Ishikawa (cell line): ENCODE measurements around the gene IMPG2.

Source experiments
- CEBPB ChIP-seq: IDR thresholded peaks from 2 replicates; pipeline ENCODE4 v1.6.1; 2012
- CREB1 ChIP-seq: IDR thresholded peaks from 2 replicates; pipeline ENCODE4 v1.6.1; 2012; ENCODE audit warnings: low read depth
- EGR1 ChIP-seq: IDR thresholded peaks from 2 replicates; pipeline ENCODE4 v1.6.1; 2012
- EP300 ChIP-seq: IDR thresholded peaks from 2 replicates; pipeline ENCODE4 v1.6.1; 2012; ENCODE audit warnings: borderline replicate concordance
- FOXM1 ChIP-seq: IDR thresholded peaks from 2 replicates; pipeline ENCODE4 v1.6.1; 2012; ENCODE audit warnings: low read depth, borderline replicate concordance
- NFIC ChIP-seq: IDR thresholded peaks from 2 replicates; pipeline ENCODE4 v1.6.1; 2012
- RAD21 ChIP-seq: IDR thresholded peaks from 2 replicates; pipeline ENCODE4 v1.6.1; 2012; ENCODE audit warnings: low read depth
- TAF1 ChIP-seq: IDR thresholded peaks from 2 replicates; pipeline ENCODE4 v1.6.1; 2012; ENCODE audit warnings: low read depth, mild to moderate bottlenecking
- TCF12 ChIP-seq: IDR thresholded peaks from 2 replicates; pipeline ENCODE4 v1.6.1; 2012; ENCODE audit warnings: low read depth
- TEAD4 ChIP-seq: IDR thresholded peaks from 2 replicates; pipeline ENCODE4 v1.6.1; 2012
- YY1 ChIP-seq: IDR thresholded peaks from 2 replicates; pipeline ENCODE4 v1.6.1; 2012; ENCODE audit warnings: low read depth
- ZBTB7A ChIP-seq: IDR thresholded peaks from 2 replicates; pipeline ENCODE4 v1.6.1; 2012; ENCODE audit warnings: low read depth
- TF ChIP-seq, protein P1 (sequence below): IDR thresholded peaks from 2 replicates; pipeline ENCODE4 v1.6.1; 2012
- TF ChIP-seq, protein P2 (sequence below): IDR thresholded peaks from 2 replicates; pipeline ENCODE4 v1.6.1; 2012; ENCODE audit warnings: low read depth, mild to moderate bottlenecking
- TF ChIP-seq, protein P3 (sequence below): IDR thresholded peaks from 2 replicates; pipeline ENCODE4 v1.6.1; 2012

Gene IMPG2

DNA sequence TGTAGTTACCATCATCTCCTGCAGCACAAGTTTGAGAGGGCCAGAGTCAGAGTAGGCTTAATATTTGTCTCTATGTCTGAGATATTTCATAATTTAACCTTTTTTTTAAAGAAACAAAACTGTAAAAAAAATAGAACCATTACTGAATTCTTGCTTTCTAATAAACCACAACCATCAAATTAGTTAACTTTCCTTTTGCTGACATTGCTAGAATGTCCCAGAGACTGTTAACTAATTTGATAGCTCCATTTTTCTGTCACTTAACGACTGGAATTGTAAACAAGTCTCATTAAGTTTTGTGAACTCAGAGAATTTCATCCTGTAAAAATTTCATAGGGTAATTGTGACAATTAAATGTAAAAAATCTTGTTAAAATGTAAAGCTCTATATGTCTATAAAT is 35.6 kb downstream of the IMPG2 start:
- TF ChIP-seq TAF1 = no peak
- TF ChIP-seq, protein P1, sequence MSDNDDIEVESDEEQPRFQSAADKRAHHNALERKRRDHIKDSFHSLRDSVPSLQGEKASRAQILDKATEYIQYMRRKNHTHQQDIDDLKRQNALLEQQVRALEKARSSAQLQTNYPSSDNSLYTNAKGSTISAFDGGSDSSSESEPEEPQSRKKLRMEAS = no peak
- no peak for TF ChIP-seq EGR1
- TF ChIP-seq CEBPB = no peak
- no peak for TF ChIP-seq NFIC
- no peak for TF ChIP-seq TCF12
- no peak for TF ChIP-seq CREB1
- TF ChIP-seq ZBTB7A = no peak
- TF ChIP-seq RAD21 = no peak
- TF ChIP-seq, protein P2, sequence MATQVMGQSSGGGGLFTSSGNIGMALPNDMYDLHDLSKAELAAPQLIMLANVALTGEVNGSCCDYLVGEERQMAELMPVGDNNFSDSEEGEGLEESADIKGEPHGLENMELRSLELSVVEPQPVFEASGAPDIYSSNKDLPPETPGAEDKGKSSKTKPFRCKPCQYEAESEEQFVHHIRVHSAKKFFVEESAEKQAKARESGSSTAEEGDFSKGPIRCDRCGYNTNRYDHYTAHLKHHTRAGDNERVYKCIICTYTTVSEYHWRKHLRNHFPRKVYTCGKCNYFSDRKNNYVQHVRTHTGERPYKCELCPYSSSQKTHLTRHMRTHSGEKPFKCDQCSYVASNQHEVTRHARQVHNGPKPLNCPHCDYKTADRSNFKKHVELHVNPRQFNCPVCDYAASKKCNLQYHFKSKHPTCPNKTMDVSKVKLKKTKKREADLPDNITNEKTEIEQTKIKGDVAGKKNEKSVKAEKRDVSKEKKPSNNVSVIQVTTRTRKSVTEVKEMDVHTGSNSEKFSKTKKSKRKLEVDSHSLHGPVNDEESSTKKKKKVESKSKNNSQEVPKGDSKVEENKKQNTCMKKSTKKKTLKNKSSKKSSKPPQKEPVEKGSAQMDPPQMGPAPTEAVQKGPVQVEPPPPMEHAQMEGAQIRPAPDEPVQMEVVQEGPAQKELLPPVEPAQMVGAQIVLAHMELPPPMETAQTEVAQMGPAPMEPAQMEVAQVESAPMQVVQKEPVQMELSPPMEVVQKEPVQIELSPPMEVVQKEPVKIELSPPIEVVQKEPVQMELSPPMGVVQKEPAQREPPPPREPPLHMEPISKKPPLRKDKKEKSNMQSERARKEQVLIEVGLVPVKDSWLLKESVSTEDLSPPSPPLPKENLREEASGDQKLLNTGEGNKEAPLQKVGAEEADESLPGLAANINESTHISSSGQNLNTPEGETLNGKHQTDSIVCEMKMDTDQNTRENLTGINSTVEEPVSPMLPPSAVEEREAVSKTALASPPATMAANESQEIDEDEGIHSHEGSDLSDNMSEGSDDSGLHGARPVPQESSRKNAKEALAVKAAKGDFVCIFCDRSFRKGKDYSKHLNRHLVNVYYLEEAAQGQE = no peak
- TF ChIP-seq, protein P3, sequence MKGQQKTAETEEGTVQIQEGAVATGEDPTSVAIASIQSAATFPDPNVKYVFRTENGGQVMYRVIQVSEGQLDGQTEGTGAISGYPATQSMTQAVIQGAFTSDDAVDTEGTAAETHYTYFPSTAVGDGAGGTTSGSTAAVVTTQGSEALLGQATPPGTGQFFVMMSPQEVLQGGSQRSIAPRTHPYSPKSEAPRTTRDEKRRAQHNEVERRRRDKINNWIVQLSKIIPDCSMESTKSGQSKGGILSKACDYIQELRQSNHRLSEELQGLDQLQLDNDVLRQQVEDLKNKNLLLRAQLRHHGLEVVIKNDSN = no peak
- TF ChIP-seq FOXM1 = no peak
- no peak for TF ChIP-seq TEAD4
- TF ChIP-seq EP300 = no peak
- no peak for TF ChIP-seq YY1

DNA sequence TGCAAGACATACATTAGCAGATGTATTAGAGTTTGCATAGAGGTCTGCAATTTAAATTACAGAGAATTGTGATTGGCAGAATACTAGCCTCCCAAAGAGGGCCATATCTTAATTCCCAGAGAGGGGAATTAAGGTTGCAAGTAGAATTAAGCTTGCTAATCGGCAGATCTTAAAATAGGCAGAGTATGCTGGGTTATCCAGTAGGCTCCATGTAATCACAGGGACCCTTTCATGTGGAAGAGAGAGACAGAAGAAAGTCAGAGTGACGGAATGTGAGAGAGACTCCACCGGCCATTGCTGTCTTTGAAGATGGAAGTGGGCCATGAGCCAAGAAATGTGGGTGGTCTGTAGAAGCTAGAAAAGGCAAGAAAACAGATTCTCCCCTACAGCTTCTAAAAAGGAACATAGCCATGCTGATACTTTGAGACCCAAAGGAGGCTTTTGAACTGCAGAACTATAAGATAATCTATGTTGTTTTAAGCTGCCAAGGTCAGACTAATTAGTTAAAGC is 38.8 kb downstream of the IMPG2 start:
- TF ChIP-seq TEAD4 (no peak), EP300 (no peak), ZBTB7A (no peak)
- TF ChIP-seq, protein P2 = no peak

DNA sequence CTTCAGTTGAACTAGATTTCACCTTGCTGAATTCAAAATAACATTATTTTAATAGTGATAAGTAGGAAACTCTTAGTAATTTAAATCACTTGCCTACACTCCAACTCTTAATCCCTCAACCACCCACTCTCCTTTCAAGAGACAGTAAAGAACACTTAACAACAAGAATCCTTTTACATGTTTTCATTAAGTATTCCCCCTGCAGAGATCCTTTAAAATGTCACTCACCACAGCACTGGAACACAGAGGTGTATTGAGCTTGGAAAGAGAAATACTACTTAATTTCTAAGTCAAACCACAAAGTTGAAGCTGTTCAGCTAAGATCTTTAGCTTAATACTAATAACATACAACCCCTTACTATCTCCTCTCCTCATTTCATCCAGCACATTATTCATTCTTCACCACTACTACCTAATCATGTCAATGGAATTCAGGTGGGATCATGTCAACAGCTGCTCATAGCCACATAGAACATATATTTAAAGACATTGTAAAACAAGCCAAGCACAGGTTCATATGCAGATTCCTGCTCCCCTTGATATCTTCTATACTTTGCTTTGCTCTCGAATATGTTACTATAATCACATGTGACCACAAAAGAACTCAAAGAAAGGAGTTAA is 40.5 kb downstream of the IMPG2 start:
- TF ChIP-seq TAF1 = no peak

DNA sequence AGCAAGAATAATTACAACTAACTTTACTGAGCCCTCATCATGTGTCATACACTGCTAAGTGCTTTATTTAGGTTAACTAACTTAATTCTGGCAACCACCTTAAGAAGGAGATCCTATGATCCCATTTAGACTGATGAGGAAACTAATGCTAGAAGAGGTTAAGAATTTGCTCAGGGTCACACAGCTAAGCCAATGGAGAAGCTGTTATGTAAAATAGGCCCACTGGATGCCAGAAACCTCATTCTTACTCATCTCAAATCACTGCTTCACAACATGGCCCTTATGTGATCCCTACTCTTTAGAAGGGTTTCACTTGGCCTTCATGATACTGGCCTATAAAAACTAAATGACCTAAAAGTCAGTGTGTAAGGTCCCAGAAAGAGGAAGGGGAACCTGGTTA is 41.2 kb downstream of the IMPG2 start:
- TF ChIP-seq TEAD4 (no peak), EGR1 (no peak), EP300 (no peak), YY1 (no peak), NFIC (no peak)
- TF ChIP-seq, protein P3 = no peak

DNA sequence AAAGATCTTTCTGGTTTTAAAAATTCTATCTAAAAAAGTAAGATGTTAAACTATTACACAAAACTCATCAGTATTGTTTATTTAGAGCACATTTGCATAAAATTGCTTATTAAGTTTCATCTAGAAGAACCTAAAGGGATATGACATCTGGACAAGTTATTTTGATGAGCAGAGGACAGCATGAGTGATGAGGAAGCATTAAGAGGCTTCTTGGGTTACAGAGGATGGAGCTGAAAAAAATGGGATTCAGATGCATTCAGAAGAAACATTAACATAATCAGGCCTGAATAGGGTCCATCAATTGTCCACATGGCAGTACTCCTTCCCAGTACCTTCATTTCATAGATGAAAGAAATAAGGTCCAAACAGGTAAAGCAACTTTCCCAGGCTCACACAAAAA is 41.6 kb downstream of the IMPG2 start:
- no peak for TF ChIP-seq ZBTB7A
- TF ChIP-seq, protein P1 = no peak
- TF ChIP-seq TEAD4 = no peak
- TF ChIP-seq EP300 = no peak
- TF ChIP-seq NFIC = no peak
- TF ChIP-seq FOXM1 = no peak
- no peak for TF ChIP-seq YY1
- no peak for TF ChIP-seq CREB1
- TF ChIP-seq, protein P2 = no peak
- no peak for TF ChIP-seq CEBPB
- TF ChIP-seq RAD21 = no peak
- no peak for TF ChIP-seq TAF1
- TF ChIP-seq, protein P3 = no peak
- TF ChIP-seq TCF12 = no peak
- no peak for TF ChIP-seq EGR1
